H1 (cell line): ENCODE measurements around the gene MGRN1. TPM values are rescaled to one million over a fixed set of nuclear protein-coding genes. Genes with fewer than 3 reads are reported as not detected.

ENCODE experiments used
- CTCF ChIA-PET: fragments of 300-600 bp; sonication (Branson Sonifier 250); formaldehyde crosslinking; loops from one replicate; lab custom pipeline; 2021; ENCODE audit not compliant: partially characterized antibody; lab: Charles Lee
- POLR2A ChIA-PET: fragments of 300-600 bp; sonication (Branson Sonifier 250); formaldehyde crosslinking; loops from one replicate; lab custom pipeline; 2021; ENCODE audit warnings: inconsistent platforms; ENCODE audit not compliant: partially characterized antibody; lab: Charles Lee
- DNase-seq, 2 experiments: peaks; one replicate each; pipeline versions ENCODE4 v3.0.0 to v3.0.0-alpha.2; 2010 to 2022; ENCODE audit warnings: low spot score in 2 of 2, low read depth in 1 of 2, mixed read lengths in 1 of 2
- FAIRE-seq: peaks from 2 replicates; lab custom pipeline; 2011; peaks lifted over from hg19 to GRCh38; lab: Jason Lieb, UNC
- H2AFZ ChIP-seq: 2 replicates; pipeline ENCODE4 v1.8.1; 2012; ENCODE audit warnings: low read length, inconsistent platforms
- H2AK5ac ChIP-seq: 2 replicates; pipeline ENCODE4 v1.6.1; 2013; ENCODE audit warnings: low read depth, low read length
- H2BK120ac ChIP-seq: replicated peaks from 2 replicates; pipeline ENCODE3; 2013; ENCODE audit warnings: low read depth, low read length, inconsistent platforms
- H2BK12ac ChIP-seq: 2 replicates; pipeline ENCODE4 v1.6.1; 2013; ENCODE audit warnings: low read depth, low read length
- H2BK15ac ChIP-seq: 2 replicates; pipeline ENCODE4 v1.6.1; 2013; ENCODE audit warnings: low read length
- H2BK20ac ChIP-seq: 2 replicates; pipeline ENCODE4 v1.6.1; 2013; ENCODE audit warnings: low read length
- H2BK5ac ChIP-seq: 2 replicates; pipeline ENCODE4 v1.6.1; 2013; ENCODE audit warnings: low read depth, low read length
- H3K14ac ChIP-seq: 2 replicates; pipeline ENCODE4 v1.6.1; 2013; ENCODE audit warnings: inconsistent platforms; ENCODE audit not compliant: insufficient read length
- H3K18ac ChIP-seq: 2 replicates; pipeline ENCODE4 v1.6.1; 2013; ENCODE audit warnings: low read length; ENCODE audit errors: extremely low read depth
- H3K23ac ChIP-seq: 2 replicates; pipeline ENCODE4 v1.6.1; 2013; ENCODE audit warnings: inconsistent platforms; ENCODE audit not compliant: insufficient read length
- H3K23me2 ChIP-seq: 2 replicates; pipeline ENCODE4 v1.6.1; 2013; ENCODE audit warnings: low read depth, low read length
- H3K27ac ChIP-seq: 2 replicates; pipeline ENCODE4 v1.6.1; 2011; ENCODE audit warnings: low read depth, low read length, inconsistent platforms
- H3K27me3 ChIP-seq, 4 experiments: replicated peaks in 1 of 4; 1 replicate in 1 of 4; 2 replicates in 3 of 4; pipeline versions ENCODE4 v1.6.1 to v1.8.1; 2011 to 2013; ENCODE audit warnings: low read length in 3 of 4, mild to moderate bottlenecking in 3 of 4, inconsistent platforms in 2 of 4, mixed read lengths in 2 of 4, moderate library complexity in 1 of 4; ENCODE audit not compliant: control insufficient read depth in 3 of 4, insufficient read depth in 3 of 4; ENCODE audit errors: extremely low read depth in 1 of 4
- H3K36me3 ChIP-seq, 4 experiments: 2 replicates each; pipeline versions ENCODE4 v1.6.1 to v1.8.1; 2011 to 2013; ENCODE audit warnings: mild to moderate bottlenecking in 4 of 4, low read length in 3 of 4, moderate library complexity in 2 of 4, control low read depth in 1 of 4, inconsistent platforms in 1 of 4; ENCODE audit not compliant: insufficient read depth in 4 of 4, control insufficient read depth in 2 of 4
- H3K4ac ChIP-seq: replicated peaks from 2 replicates; pipeline ENCODE3; 2013; ENCODE audit warnings: low read length, low read depth, mixed read lengths, inconsistent platforms; ENCODE audit not compliant: insufficient read length
- H3K4me1 ChIP-seq, 4 experiments: replicated peaks in 1 of 4; 1 replicate in 1 of 4; 2 replicates in 3 of 4; pipeline versions ENCODE4 v1.6.1 to v1.8.1; 2011 to 2013; ENCODE audit warnings: low read length in 3 of 4, inconsistent platforms in 2 of 4, mixed read lengths in 1 of 4; ENCODE audit not compliant: insufficient read depth in 4 of 4, control insufficient read depth in 3 of 4
- H3K4me2 ChIP-seq, 2 experiments: 2 replicates each; pipeline versions ENCODE4 v1.6.1 to v1.8.1; 2011 to 2013; ENCODE audit warnings: low read depth in 2 of 2, low read length in 2 of 2, control low read depth in 1 of 2, inconsistent platforms in 1 of 2, mild to moderate bottlenecking in 1 of 2; ENCODE audit not compliant: insufficient read depth in 1 of 2
- H3K4me3 ChIP-seq, 4 experiments: fragments of 200-600, 300-600 bp in 1 of 4; sonication (generic), shearing (Covaris generic), sonication (Bioruptor Twin) in 1 of 4; 2 replicates each; pipeline versions ENCODE4 v1.5.1 to v1.8.1; 2011 to 2016; ENCODE audit warnings: low read length in 4 of 4, low read depth in 3 of 4, control low read depth in 2 of 4, inconsistent platforms in 2 of 4, mild to moderate bottlenecking in 2 of 4, mixed read lengths in 1 of 4, moderate library complexity in 1 of 4; ENCODE audit not compliant: insufficient read depth in 2 of 4; ENCODE audit errors: extremely low read depth in 1 of 4
- H3K56ac ChIP-seq: replicated peaks from 2 replicates; pipeline ENCODE3; 2013; ENCODE audit warnings: low read depth, mild to moderate bottlenecking, mixed read lengths, low read length, inconsistent platforms; ENCODE audit not compliant: insufficient read length
- H3K79me1 ChIP-seq: 2 replicates; pipeline ENCODE4 v1.6.1; 2013; ENCODE audit warnings: low read depth, low read length, control low read depth
- H3K79me2 ChIP-seq, 2 experiments: 2 replicates each; pipeline versions ENCODE4 v1.6.1 to v1.8.1; 2012 to 2013; ENCODE audit warnings: low read length in 2 of 2, mild to moderate bottlenecking in 2 of 2, inconsistent platforms in 1 of 2; ENCODE audit not compliant: insufficient read depth in 2 of 2, control insufficient read depth in 1 of 2
- H3K9ac ChIP-seq, 4 experiments: replicated peaks in 1 of 4; 1 replicate in 1 of 4; 2 replicates in 3 of 4; pipeline versions ENCODE4 v1.6.1 to v1.8.1; 2011 to 2013; ENCODE audit warnings: low read depth in 3 of 4, low read length in 3 of 4, control low read depth in 2 of 4, mild to moderate bottlenecking in 2 of 4, moderate library complexity in 2 of 4, inconsistent platforms in 1 of 4; ENCODE audit errors: extremely low read depth in 1 of 4
- H3K9me3 ChIP-seq, 2 experiments: 2 replicates each; pipeline versions ENCODE4 v1.6.1 to v1.8.1; 2012 to 2013; ENCODE audit warnings: mild to moderate bottlenecking in 2 of 2, moderate library complexity in 2 of 2, control low read depth in 1 of 2, inconsistent platforms in 1 of 2, low read depth in 1 of 2, low read length in 1 of 2, mixed read lengths in 1 of 2; ENCODE audit not compliant: insufficient read depth in 2 of 2
- H4K20me1 ChIP-seq, 2 experiments: replicated peaks in 1 of 2; 2 replicates each; pipeline versions ENCODE3 to v1.8.1; 2011 to 2013; ENCODE audit warnings: inconsistent platforms in 2 of 2, low read length in 2 of 2, mild to moderate bottlenecking in 1 of 2; ENCODE audit not compliant: insufficient read depth in 2 of 2, control insufficient read depth in 1 of 2
- H4K5ac ChIP-seq: 2 replicates; pipeline ENCODE4 v1.6.1; 2013; ENCODE audit warnings: low read length, low read depth, mixed read lengths, inconsistent platforms; ENCODE audit not compliant: insufficient read length
- H4K8ac ChIP-seq: 2 replicates; pipeline ENCODE4 v1.8.0; 2013; ENCODE audit warnings: mild to moderate bottlenecking, moderate library complexity, low read length, inconsistent platforms; ENCODE audit not compliant: insufficient read depth; ENCODE audit errors: extremely low read depth
- H4K91ac ChIP-seq: replicated peaks from 2 replicates; pipeline ENCODE3; 2013; ENCODE audit warnings: low read length, mixed read lengths, inconsistent platforms; ENCODE audit not compliant: insufficient read length
- BCL11A ChIP-seq, 2 experiments: IDR thresholded peaks; one replicate each; pipeline ENCODE4 v1.6.1; 2011; ENCODE audit warnings: low read depth in 2 of 2, low read length in 2 of 2, mild to moderate bottlenecking in 2 of 2
- EP300 ChIP-seq, 2 experiments: IDR thresholded peaks; 1 replicate in 1 of 2; 2 replicates in 1 of 2; pipeline ENCODE4 v1.6.1; 2011 to 2012; ENCODE audit warnings: low read depth in 2 of 2, low read length in 2 of 2, mild to moderate bottlenecking in 2 of 2, borderline replicate concordance in 1 of 2, inconsistent platforms in 1 of 2, moderate library complexity in 1 of 2
- HDAC2 ChIP-seq, 2 experiments: fragments of 300-600 bp in 1 of 2; sonication (generic) in 1 of 2; IDR thresholded peaks; 2 replicates each; pipeline ENCODE4 v1.6.1; 2011 to 2012; ENCODE audit warnings: low read depth in 2 of 2, low read length in 2 of 2, mild to moderate bottlenecking in 2 of 2, moderate library complexity in 2 of 2, borderline replicate concordance in 1 of 2, inconsistent platforms in 1 of 2
- KDM5A ChIP-seq: fragments of 200-600 bp; IDR thresholded peaks from 2 replicates; pipeline ENCODE4 v1.7.1; 2012; ENCODE audit warnings: mild to moderate bottlenecking, low read length, inconsistent platforms, mixed read lengths
- NANOG ChIP-seq: IDR thresholded peaks from 2 replicates; pipeline ENCODE4 v1.6.1; 2011; ENCODE audit warnings: low read length, low read depth, mild to moderate bottlenecking, inconsistent platforms; ENCODE audit not compliant: insufficient read depth, poor library complexity, severe bottlenecking
- NRF1 ChIP-seq: IDR thresholded peaks from 2 replicates; pipeline ENCODE4 v1.6.1; 2011; ENCODE audit warnings: mild to moderate bottlenecking, low read depth, low read length, improper control_type of control experiment
- RAD21 ChIP-seq, 2 experiments: IDR thresholded peaks in 1 of 2; conservative IDR thresholded peaks in 1 of 2; 2 replicates each; pipeline ENCODE4 v1.6.1; 2011; ENCODE audit warnings: low read depth in 2 of 2, low read length in 2 of 2, improper control_type of control experiment in 1 of 2, inconsistent platforms in 1 of 2, mild to moderate bottlenecking in 1 of 2, moderate library complexity in 1 of 2
- SIN3A ChIP-seq, 2 experiments: IDR thresholded peaks in 1 of 2; conservative IDR thresholded peaks in 1 of 2; 2 replicates each; pipeline ENCODE4 v1.6.1; 2011 to 2012; ENCODE audit warnings: low read length in 2 of 2, improper control_type of control experiment in 1 of 2, low read depth in 1 of 2, mild to moderate bottlenecking in 1 of 2
- TAF7 ChIP-seq: optimal IDR thresholded peaks from 2 replicates; pipeline ENCODE3; 2011; ENCODE audit warnings: low read depth, mild to moderate bottlenecking, inconsistent platforms, low read length, moderate library complexity, borderline replicate concordance
- TBP ChIP-seq: IDR thresholded peaks from 2 replicates; pipeline ENCODE4 v1.6.1; 2011; ENCODE audit warnings: low read depth, low read length, improper control_type of control experiment
- WGBS, 2 experiments: shearing (Covaris generic) in 1 of 2; methylation state at CpG; one replicate each; pipeline versions ENCODE4 v1.1.6 to v1.1.7; 2013 to 2015; ENCODE audit warnings: low lambda C conversion rate in 2 of 2, mixed read lengths in 2 of 2, inconsistent platforms in 1 of 2, low coverage in 1 of 2, missing lambda C conversion rate in 1 of 2; ENCODE audit not compliant: insufficient replicate concordance in 2 of 2, insufficient coverage in 1 of 2, insufficient read length in 1 of 2; ENCODE audit errors: extremely low coverage in 1 of 2, missing lambda C conversion rate in 1 of 2; 5-methylcytosine and 5-hydroxymethylcytosine counted together
- polyA plus RNA-seq, 7 experiments: library from polyadenylated mRNA; depleted of rRNA in 3 of 7; stranded (reverse) in 5 of 7; unstranded in 2 of 7; fragments of >200 nt in 5 of 7; fragments of 200-250 nt in 2 of 7; gene quantifications; 1 replicate in 5 of 7; 2 replicates in 1 of 7; 4 replicates in 1 of 7; pipeline versions ENCODE4 v1.2.1 to v1.2.3, GENCODE V29; 2011 to 2013; ENCODE audit warnings: missing spikeins in 2 of 7, mixed read lengths in 2 of 7
- total RNA-seq: library from RNA; stranded (reverse); fragmentation: NEBNext Ultra II Directional; extraction: Animal tissue kit (Norgen Biotek cat#: 25700); gene quantifications from 2 replicates; pipeline ENCODE4 v1.2.1, GENCODE V29; 2021

Gene MGRN1
- total and polyA plus RNA-seq, 2 of the 8 experiments (the other 6 are each of a cell fraction or from before 2014, with no cell fraction given) = 15.0 to 82.3 TPM

- H3K4me1 ChIP-seq = peaks cover 0 to 2% (median 0%) of the 10 kb centered on the region in 4 experiments; a peak in 2 of 7 replicates
- H4K5ac ChIP-seq = no peak overlapping the region
- peaks cover 5 to 13% of the 10 kb centered on the region in 2 experiments for H4K20me1 ChIP-seq
- FAIRE-seq (no peak), DNase-seq (peak in 1 of 2 experiments; percentile 41)
- no peak overlapping the region for H2AK5ac ChIP-seq
- no peak overlapping the region for H2BK20ac ChIP-seq
- no peak overlapping the region for H3K9ac ChIP-seq
- CTCF ChIA-PET = interaction anchor here (0.6 to 2.9 kb wide), 42 partner anchors 8 to 519 kb away, joined by 3 to 49 read pairs (median 4); partner anchors contain the start of genes C16orf96 and MGRN1
- H4K91ac ChIP-seq = no peak overlapping the region
- no peak overlapping the region for H2BK15ac ChIP-seq
- no peaks in the 10 kb centered on the region for H3K9me3 ChIP-seq
- H3K4me2 ChIP-seq = no peak overlapping the region
- H3K79me2 ChIP-seq = peaks cover 0 to 26% of the 10 kb centered on the region in 2 experiments; a peak in 2 of 4 replicates
- H3K79me1 ChIP-seq = peaks cover 18% of the 10 kb centered on the region
- no peaks in the 10 kb centered on the region for H3K27me3 ChIP-seq
- no peak overlapping the region for H2BK120ac ChIP-seq
- no peak overlapping the region for H3K23ac ChIP-seq
- H3K4me3 ChIP-seq = no peak overlapping the region
- no peak overlapping the region; the same call in 1 of the 2 replicates for H4K8ac ChIP-seq
- H3K18ac ChIP-seq = no peak overlapping the region
- no peak overlapping the region for H3K27ac ChIP-seq
- no peak overlapping the region for H3K14ac ChIP-seq
- peaks cover 0 to 11% (median 7%) of the 10 kb centered on the region in 4 experiments; a peak in 7 of 8 replicates for H3K36me3 ChIP-seq
- no peak overlapping the region for H3K4ac ChIP-seq
- no peak overlapping the region for H3K56ac ChIP-seq
- POLR2A ChIA-PET = interaction anchor here (0.6 to 1.3 kb wide), 6 partner anchors 16 to 142 kb away, joined by 3 to 5 read pairs (median 3); no protein-coding TSS in a partner anchor
- H2BK5ac ChIP-seq = no peak overlapping the region
- no peaks in the 10 kb centered on the region for H3K23me2 ChIP-seq
- 97% methylated on average over 25 of the region's 25 CpGs; no CpG with 5 or more reads in 1 of the 2 experiments for WGBS, 2 experiments
- no peak overlapping the region for H2AFZ ChIP-seq
- H2BK12ac ChIP-seq = no peak overlapping the region
- TF ChIP-seq HDAC2 (IDR thresholded peaks at IDR 0.05; ENCODE audit: borderline replicate concordance in 1 of 2, low read depth in 2 of 2, low read length in 2 of 2) (no peak), TAF7 (no peak), EP300 (IDR thresholded peaks at IDR 0.05; ENCODE audit: borderline replicate concordance in 1 of 2, low read depth in 2 of 2, low read length in 2 of 2) (no peak), RAD21 (IDR thresholded peaks at IDR 0.05 in 1 of 2, conservative IDR thresholded peaks at IDR 0.05 in 1 of 2; ENCODE audit: low read depth in 2 of 2, low read length in 2 of 2) (no peak), BCL11A (IDR thresholded peaks at IDR 0.05; ENCODE audit: low read depth in 2 of 2, low read length in 2 of 2) (no peak), NRF1 (no peak), KDM5A (no peak), SIN3A (conservative IDR thresholded peaks at IDR 0.05 in 1 of 2, IDR thresholded peaks at IDR 0.05 in 1 of 2; ENCODE audit: low read depth in 1 of 2, low read length in 2 of 2) (no peak), TBP (no peak), NANOG (no peak)
Measured at GRCh38 chr16:4649744-4650442, 25.3 kb downstream of the MGRN1 start.
